ENCODE results near the gene MRGPRE.

GRCh38 chr11:3202305-3202704 is 29.9 kb downstream of the MRGPRE start:
- TF ChIP-seq CTCF (IDR thresholded peaks at IDR 0.05): no peak
- TF ChIP-seq POLR2A (IDR thresholded peaks at IDR 0.05): no peak

Data from right lobe of liver (tissue), 4 donors.